Measurements from ENCODE around the gene ATP6AP1.

ATP6AP1 gene

GRCh38 chrX:154481195-154481594, 52.7 kb downstream of the ATP6AP1 start:
- H3K9ac ChIP-seq (ENCODE audit: low read length): no peak overlapping the region
- H3K9me3 ChIP-seq (ENCODE audit: low read length): no peaks in the 10 kb centered on the region
- H3K4me3 ChIP-seq (ENCODE audit: low read depth in 1 of 2, low read length in 2 of 2): no peak overlapping the region
- H3K4me1 ChIP-seq (ENCODE audit: insufficient read depth, low read length): peaks cover 10% of the 10 kb centered on the region
- H3K27me3 ChIP-seq (ENCODE audit: control insufficient read depth in 1 of 2, insufficient read depth in 2 of 2, low read length in 2 of 2): peaks cover 0 to 5% of the 10 kb centered on the region in 2 donors
- H3K27ac ChIP-seq (ENCODE audit: low read depth, low read length): no peak overlapping the region
- H3K36me3 ChIP-seq (ENCODE audit: insufficient read depth, low read length): peaks cover 15% of the 10 kb centered on the region

- Histone ChIP-seq H3K36me3 (ENCODE audit: insufficient read depth, low read length) (peaks cover 15% of the 10 kb centered on the region), H3K27me3 (ENCODE audit: control insufficient read depth in 1 of 2, insufficient read depth in 2 of 2, low read length in 2 of 2) (peaks cover 0 to 5% of the 10 kb centered on the region in 2 donors), H3K9ac (ENCODE audit: low read length) (no peak overlapping the region), H3K4me3 (ENCODE audit: low read depth in 1 of 2, low read length in 2 of 2) (no peak overlapping the region), H3K9me3 (ENCODE audit: low read length) (no peaks in the 10 kb centered on the region), H3K27ac (ENCODE audit: low read depth, low read length) (no peak overlapping the region), H3K4me1 (ENCODE audit: insufficient read depth, low read length) (peaks cover 10% of the 10 kb centered on the region)
Observed at GRCh38 chrX:154481911-154482601, 53.6 kb downstream of the ATP6AP1 start.

GRCh38 chrX:154482786-154483185, 54.3 kb downstream of the ATP6AP1 start:
- H3K4me1 ChIP-seq (ENCODE audit: insufficient read depth, low read length): peaks cover 10% of the 10 kb centered on the region
- H3K27ac ChIP-seq (ENCODE audit: low read depth, low read length): no peak overlapping the region
- peaks cover 15% of the 10 kb centered on the region for H3K36me3 ChIP-seq (ENCODE audit: insufficient read depth, low read length)
- no peaks in the 10 kb centered on the region for H3K9me3 ChIP-seq (ENCODE audit: low read length)
- peaks cover 0 to 5% of the 10 kb centered on the region in 2 donors for H3K27me3 ChIP-seq (ENCODE audit: control insufficient read depth in 1 of 2, insufficient read depth in 2 of 2, low read length in 2 of 2)
- no peak overlapping the region for H3K4me3 ChIP-seq (ENCODE audit: low read depth in 1 of 2, low read length in 2 of 2)
- H3K9ac ChIP-seq (ENCODE audit: low read length): no peak overlapping the region

GRCh38 chrX:154483325-154483724, 54.8 kb downstream of the ATP6AP1 start:
- H3K27me3 ChIP-seq (ENCODE audit: control insufficient read depth in 1 of 2, insufficient read depth in 2 of 2, low read length in 2 of 2): peaks cover 0 to 5% of the 10 kb centered on the region in 2 donors
- no peaks in the 10 kb centered on the region for H3K9me3 ChIP-seq (ENCODE audit: low read length)
- H3K4me1 ChIP-seq (ENCODE audit: insufficient read depth, low read length): peaks cover 10% of the 10 kb centered on the region
- peaks cover 20% of the 10 kb centered on the region for H3K36me3 ChIP-seq (ENCODE audit: insufficient read depth, low read length)
- H3K9ac ChIP-seq (ENCODE audit: low read length): no peak overlapping the region
- H3K27ac ChIP-seq (ENCODE audit: low read depth, low read length): no peak overlapping the region
- no peak overlapping the region for H3K4me3 ChIP-seq (ENCODE audit: low read depth in 1 of 2, low read length in 2 of 2)

- Histone ChIP-seq H3K9me3 (ENCODE audit: low read length) (no peaks in the 10 kb centered on the region), H3K27me3 (ENCODE audit: control insufficient read depth in 1 of 2, insufficient read depth in 2 of 2, low read length in 2 of 2) (no peaks in the 10 kb centered on the region), H3K4me1 (ENCODE audit: insufficient read depth, low read length) (peaks cover 16% of the 10 kb centered on the region), H3K9ac (ENCODE audit: low read length) (no peak overlapping the region), H3K4me3 (ENCODE audit: low read depth in 1 of 2, low read length in 2 of 2) (no peak overlapping the region), H3K27ac (ENCODE audit: low read depth, low read length) (no peak overlapping the region), H3K36me3 (ENCODE audit: insufficient read depth, low read length) (peaks cover 20% of the 10 kb centered on the region)
Observed at GRCh38 chrX:154484255-154485149, 56.0 kb downstream of the ATP6AP1 start.

GRCh38 chrX:154485150-154486051, 56.9 kb downstream of the ATP6AP1 start:
- Histone ChIP-seq H3K27ac (ENCODE audit: low read depth, low read length) (peak overlapping the region; percentile 58), H3K4me1 (ENCODE audit: insufficient read depth, low read length) (peaks cover 17% of the 10 kb centered on the region), H3K9ac (ENCODE audit: low read length) (peak overlapping the region; percentile 27), H3K27me3 (ENCODE audit: control insufficient read depth in 1 of 2, insufficient read depth in 2 of 2, low read length in 2 of 2) (no peaks in the 10 kb centered on the region), H3K4me3 (ENCODE audit: low read depth in 1 of 2, low read length in 2 of 2) (peak overlapping the region; percentile 54 to 56), H3K36me3 (ENCODE audit: insufficient read depth, low read length) (peaks cover 20% of the 10 kb centered on the region), H3K9me3 (ENCODE audit: low read length) (no peaks in the 10 kb centered on the region)

GRCh38 chrX:154486052-154486395, 57.5 kb downstream of the ATP6AP1 start:
- H3K4me1 ChIP-seq (ENCODE audit: insufficient read depth, low read length): peaks cover 17% of the 10 kb centered on the region

More at GRCh38 chrX:154486052-154486395, 57.5 kb downstream of the ATP6AP1 start:
- peak overlapping the region; percentile 58 for H3K27ac ChIP-seq (ENCODE audit: low read depth, low read length)
- peaks cover 20% of the 10 kb centered on the region for H3K36me3 ChIP-seq (ENCODE audit: insufficient read depth, low read length)
- H3K9me3 ChIP-seq (ENCODE audit: low read length): no peaks in the 10 kb centered on the region
- H3K27me3 ChIP-seq (ENCODE audit: control insufficient read depth in 1 of 2, insufficient read depth in 2 of 2, low read length in 2 of 2): no peaks in the 10 kb centered on the region
- no peak overlapping the region for H3K9ac ChIP-seq (ENCODE audit: low read length)
- peak overlapping the region; percentile 54 to 56 for H3K4me3 ChIP-seq (ENCODE audit: low read depth in 1 of 2, low read length in 2 of 2)

Measured in muscle layer of colon (tissue), 2 donors.